Esophagus squamous epithelium (tissue), 5 donors: ENCODE data around the gene TNFSF4. TPM values are rescaled to one million over a fixed set of nuclear protein-coding genes. Genes with fewer than 3 reads are reported as not detected.
"Not testable (repeated sequence)": the region's sequence is repeated elsewhere in the genome, so short reads cannot be mapped to it uniquely, and the experiment has no call there.

Experiments
- DNase-seq: peaks from one replicate; lab custom pipeline; 2025; lab: John Stamatoyannopoulos, UW
- H3K27ac ChIP-seq, 4 donors: fragments of 200-600 bp; sonication (generic); one replicate each; pipeline ENCODE4 v1.5.1; 2016 to 2019; ENCODE audit warnings: mild to moderate bottlenecking in 1 of 4
- H3K27me3 ChIP-seq, 4 donors: fragments of 200-600 bp; sonication (generic); 1 replicate in 3 of 4; 2 replicates in 1 of 4; pipeline versions ENCODE4 v1.5.1 to v1.6.0; 2017 to 2021; ENCODE audit warnings: antibody characterized with exemption in 1 of 4
- H3K36me3 ChIP-seq, 3 donors: fragments of 200-600 bp; sonication (generic); one replicate each; pipeline ENCODE4 v1.5.1; 2016 to 2019
- H3K4me1 ChIP-seq, 3 donors: fragments of 200-600 bp; sonication (generic); one replicate each; pipeline ENCODE4 v1.5.1; 2017 to 2019
- H3K4me3 ChIP-seq, 4 donors: fragments of 200-600 bp; sonication (generic); 1 replicate in 3 of 4; 2 replicates in 1 of 4; pipeline ENCODE4 v1.5.1; 2016 to 2019; ENCODE audit warnings: mild to moderate bottlenecking in 2 of 4, moderate library complexity in 1 of 4
- H3K9me3 ChIP-seq, 3 donors: fragments of 200-600 bp; sonication (generic); one replicate each; pipeline ENCODE4 v1.5.1; 2016 to 2019
- POLR2A ChIP-seq, 4 donors: fragments of 450-650 bp; IDR thresholded peaks; one replicate each; pipeline ENCODE4 v1.6.1; 2017; ENCODE audit warnings: antibody characterized with exemption in 4 of 4, mild to moderate bottlenecking in 4 of 4, moderate library complexity in 3 of 4
- WGBS, 2 donors: methylation state at CpG; one replicate each; pipeline ENCODE4 v1.1.5; 2018; 5-methylcytosine and 5-hydroxymethylcytosine counted together
- intact Hi-C: fragments of 100-400 bp; cut with DNase I; formaldehyde crosslinking; loops from one replicate; pipeline ENCODE4 v1.15.0; 2022
- total RNA-seq, 4 donors: library from RNA; depleted of rRNA; stranded (reverse); fragments of >200 nt; gene quantifications; one replicate each; pipeline ENCODE4 v1.1.0, GENCODE V29; 2016
- TF ChIP-seq, protein P1 (sequence below), 6 experiments: fragments of 450-650 bp in 4 of 6; fragments of 200-600 bp in 2 of 6; sonication (generic) in 2 of 6; IDR thresholded peaks; one replicate each; pipeline ENCODE4 v1.5.1; 2016 to 2019; ENCODE audit warnings: antibody characterized with exemption in 6 of 6, mild to moderate bottlenecking in 4 of 6, moderate library complexity in 4 of 6
- donor health status: DM: yes; HTN: yes; CAD: no.

Gene TNFSF4
- total RNA-seq, 4 donors from 2014 or later = 0.09 to 0.57 TPM; not detected in 2

DNA sequence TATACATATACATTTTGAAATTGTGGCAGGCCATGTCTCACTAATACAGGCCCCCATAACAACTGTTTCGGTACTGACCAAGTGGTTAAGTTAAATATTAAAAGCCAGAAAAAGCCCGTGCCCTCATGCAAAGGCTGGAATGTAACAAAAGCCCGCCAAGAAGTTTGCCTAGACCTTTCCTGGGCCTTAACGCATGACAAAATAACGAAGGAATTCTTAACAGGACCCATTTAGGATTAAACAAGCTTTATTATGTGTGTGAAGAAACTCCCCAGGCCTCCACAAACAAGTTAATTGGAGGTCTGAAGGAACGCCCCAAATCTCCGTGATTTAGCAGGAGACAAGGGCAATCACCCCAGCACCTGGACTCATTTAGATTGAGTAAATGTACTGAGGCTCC, 42.4 kb downstream of the TNFSF4 start:
- H3K27me3 ChIP-seq = no peaks in the 10 kb centered on the region
- no peak overlapping the region for H3K4me3 ChIP-seq
- H3K27ac ChIP-seq = no peak overlapping the region
- TF ChIP-seq, protein P1, sequence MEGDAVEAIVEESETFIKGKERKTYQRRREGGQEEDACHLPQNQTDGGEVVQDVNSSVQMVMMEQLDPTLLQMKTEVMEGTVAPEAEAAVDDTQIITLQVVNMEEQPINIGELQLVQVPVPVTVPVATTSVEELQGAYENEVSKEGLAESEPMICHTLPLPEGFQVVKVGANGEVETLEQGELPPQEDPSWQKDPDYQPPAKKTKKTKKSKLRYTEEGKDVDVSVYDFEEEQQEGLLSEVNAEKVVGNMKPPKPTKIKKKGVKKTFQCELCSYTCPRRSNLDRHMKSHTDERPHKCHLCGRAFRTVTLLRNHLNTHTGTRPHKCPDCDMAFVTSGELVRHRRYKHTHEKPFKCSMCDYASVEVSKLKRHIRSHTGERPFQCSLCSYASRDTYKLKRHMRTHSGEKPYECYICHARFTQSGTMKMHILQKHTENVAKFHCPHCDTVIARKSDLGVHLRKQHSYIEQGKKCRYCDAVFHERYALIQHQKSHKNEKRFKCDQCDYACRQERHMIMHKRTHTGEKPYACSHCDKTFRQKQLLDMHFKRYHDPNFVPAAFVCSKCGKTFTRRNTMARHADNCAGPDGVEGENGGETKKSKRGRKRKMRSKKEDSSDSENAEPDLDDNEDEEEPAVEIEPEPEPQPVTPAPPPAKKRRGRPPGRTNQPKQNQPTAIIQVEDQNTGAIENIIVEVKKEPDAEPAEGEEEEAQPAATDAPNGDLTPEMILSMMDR (IDR thresholded peaks at IDR 0.05) = no peak
- no peak for TF ChIP-seq POLR2A (IDR thresholded peaks at IDR 0.05)
- intact Hi-C loops = no loop called here
- H3K36me3 ChIP-seq = no peaks in the 10 kb centered on the region
- no peak for DNase-seq
- no peaks in the 10 kb centered on the region for H3K9me3 ChIP-seq
- no peaks in the 10 kb centered on the region for H3K4me1 ChIP-seq
- WGBS, 2 donors = 81 to 83% methylated on average over 7 of the region's 7 CpGs

DNA sequence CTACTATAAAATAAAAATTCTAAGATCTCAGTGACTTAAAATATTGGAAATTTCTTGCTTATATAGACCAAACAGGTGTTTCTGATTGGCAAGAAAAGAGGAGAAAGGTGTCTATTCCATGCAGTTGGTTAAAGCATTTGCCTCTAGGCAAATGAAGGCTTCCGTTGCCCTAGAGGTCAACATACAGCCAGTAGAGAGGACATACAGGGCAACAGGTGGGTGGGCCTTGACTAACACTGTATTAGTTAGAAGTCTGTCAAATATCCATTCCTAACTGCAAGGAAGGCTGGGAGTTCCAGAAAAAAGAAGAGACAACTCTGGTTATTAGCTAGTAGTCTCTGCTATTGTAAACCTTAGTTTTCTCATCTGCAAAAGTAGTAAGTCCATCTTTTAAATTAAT, 43.0 kb downstream of the TNFSF4 start:
- 86 to 94% methylated on average over 1 of the region's 1 CpG for WGBS, 2 donors
- no peaks in the 10 kb centered on the region for H3K9me3 ChIP-seq
- no peak overlapping the region for H3K27ac ChIP-seq
- intact Hi-C loops = no loop called here
- TF ChIP-seq, protein P1 (IDR thresholded peaks at IDR 0.05) = no peak
- no peak for TF ChIP-seq POLR2A (IDR thresholded peaks at IDR 0.05)
- no peaks in the 10 kb centered on the region for H3K27me3 ChIP-seq
- H3K36me3 ChIP-seq = no peaks in the 10 kb centered on the region
- no peak overlapping the region for H3K4me3 ChIP-seq
- no peak for DNase-seq
- H3K4me1 ChIP-seq = no peaks in the 10 kb centered on the region

DNA sequence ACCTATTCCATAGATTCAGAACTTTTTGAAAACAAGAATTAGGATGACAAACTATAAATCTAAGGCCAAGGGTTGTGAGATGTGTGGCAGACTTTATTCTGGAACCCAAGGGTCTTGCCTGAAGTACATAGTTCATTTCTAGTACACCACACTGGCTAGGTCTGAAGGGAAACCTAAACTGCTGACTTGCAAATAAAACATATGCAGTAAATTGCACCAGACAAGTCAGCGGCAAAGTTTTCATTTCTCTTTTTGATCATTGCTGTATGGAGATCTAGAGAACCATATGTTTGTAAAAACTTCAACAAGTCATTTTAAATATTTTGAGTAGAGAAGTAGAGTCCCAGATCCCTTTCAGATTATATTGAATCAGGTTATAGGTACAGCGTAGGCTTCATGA, 43.9 kb downstream of the TNFSF4 start:
- Histone ChIP-seq H3K4me1 (no peaks in the 10 kb centered on the region), H3K27ac (no peak overlapping the region), H3K4me3 (no peak overlapping the region), H3K27me3 (no peaks in the 10 kb centered on the region), H3K9me3 (no peaks in the 10 kb centered on the region), H3K36me3 (no peaks in the 10 kb centered on the region)
- intact Hi-C loops = no loop called here
- WGBS, 2 donors = 97 to 100% methylated on average over 2 of the region's 2 CpGs
- no peak for DNase-seq
- TF ChIP-seq, protein P1 (IDR thresholded peaks at IDR 0.05) = no peak
- no peak for TF ChIP-seq POLR2A (IDR thresholded peaks at IDR 0.05)

DNA sequence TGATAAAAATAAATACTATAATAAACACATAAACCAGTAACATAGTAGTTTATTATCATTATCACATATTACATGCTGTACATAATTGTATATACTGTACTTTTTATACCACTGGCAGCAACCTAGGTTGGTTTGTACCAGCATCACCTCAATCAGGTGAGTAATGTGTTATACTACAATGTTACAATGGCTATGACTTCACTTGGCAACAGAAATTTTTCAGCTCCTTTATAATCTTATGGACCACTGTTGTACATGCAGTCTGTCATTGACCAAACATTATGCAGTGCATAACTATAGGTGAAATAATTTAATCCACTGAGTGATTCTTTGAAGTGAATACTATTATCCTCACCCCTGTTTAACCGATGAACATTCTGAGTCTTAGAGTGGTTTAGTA, 44.5 kb downstream of the TNFSF4 start:
- WGBS, 2 donors = 86 to 94% methylated on average over 1 of the region's 1 CpG
- H3K9me3 ChIP-seq = no peaks in the 10 kb centered on the region
- no peaks in the 10 kb centered on the region for H3K4me1 ChIP-seq
- no peak for TF ChIP-seq POLR2A (IDR thresholded peaks at IDR 0.05)
- TF ChIP-seq, protein P1 (IDR thresholded peaks at IDR 0.05) = no peak
- no peak for DNase-seq
- H3K27ac ChIP-seq = no peak overlapping the region
- intact Hi-C loops = no loop called here
- no peaks in the 10 kb centered on the region for H3K27me3 ChIP-seq
- no peaks in the 10 kb centered on the region for H3K36me3 ChIP-seq
- H3K4me3 ChIP-seq = no peak overlapping the region

DNA sequence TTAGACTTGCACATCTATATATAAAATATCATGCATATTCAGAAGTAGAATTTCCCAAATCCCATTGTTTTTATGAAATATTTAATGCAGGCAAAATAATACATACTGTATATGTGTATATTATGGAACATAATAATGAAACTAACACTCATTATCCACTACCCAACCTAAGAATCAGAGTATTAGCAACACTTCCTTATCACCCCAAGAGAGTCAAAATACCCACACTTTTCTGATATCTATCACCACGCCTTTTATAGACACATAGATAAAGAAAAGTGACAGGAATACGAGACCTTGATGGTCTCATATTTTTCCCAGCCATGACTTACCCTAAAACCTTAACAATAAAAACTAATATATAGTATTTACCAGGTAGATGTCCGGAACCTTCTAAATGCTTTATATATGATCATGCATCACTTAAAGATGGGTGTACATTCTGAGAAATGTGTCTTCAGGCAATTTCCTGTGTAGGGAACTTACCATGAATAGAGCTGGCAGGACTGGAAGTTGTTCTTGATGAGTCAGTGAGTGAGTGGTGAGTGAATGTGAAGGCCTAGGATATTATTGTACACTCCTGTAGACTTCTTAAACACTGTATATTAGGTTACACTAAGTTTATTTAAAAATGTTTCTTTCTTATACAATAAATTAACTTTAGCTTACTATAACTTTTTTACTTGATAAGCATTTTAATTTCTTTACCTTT, 45.5 kb downstream of the TNFSF4 start:
- intact Hi-C loops = no loop called here
- H3K27ac ChIP-seq = no peak overlapping the region
- no peaks in the 10 kb centered on the region for H3K27me3 ChIP-seq
- TF ChIP-seq, protein P1 (IDR thresholded peaks at IDR 0.05) = no peak
- no peak for TF ChIP-seq POLR2A (IDR thresholded peaks at IDR 0.05)
- no peaks in the 10 kb centered on the region for H3K9me3 ChIP-seq
- no peak for DNase-seq
- WGBS, 2 donors = 52 to 53% methylated on average over 3 of the region's 3 CpGs
- no peaks in the 10 kb centered on the region for H3K36me3 ChIP-seq
- H3K4me1 ChIP-seq = no peaks in the 10 kb centered on the region
- H3K4me3 ChIP-seq = no peak overlapping the region

DNA sequence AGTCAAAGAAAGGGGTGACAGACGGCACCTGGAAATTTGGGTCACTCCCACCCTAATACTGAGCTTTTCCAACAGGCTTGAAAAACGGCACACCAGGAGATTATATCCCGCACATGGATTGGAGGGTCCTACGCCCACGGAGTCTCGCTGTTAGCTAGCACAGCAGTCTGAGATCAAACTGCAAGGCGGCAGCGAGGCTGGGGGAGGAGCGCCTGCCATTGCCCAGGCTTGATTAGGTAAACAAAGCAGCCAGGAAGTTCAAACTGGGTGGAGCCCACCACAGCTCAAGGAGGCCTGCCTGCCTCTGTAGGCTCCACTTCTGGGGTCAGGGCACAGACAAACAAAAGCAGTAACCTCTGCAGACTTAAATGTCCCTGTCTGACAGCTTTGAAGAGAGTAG, 53.2 kb downstream of the TNFSF4 start:
- H3K9me3 ChIP-seq, H3K4me1 ChIP-seq, DNase-seq, intact Hi-C loops, H3K36me3 ChIP-seq, H3K4me3 ChIP-seq, H3K27ac ChIP-seq, H3K27me3 ChIP-seq: not testable (repeated sequence)
- 80 to 84% methylated on average over 2 to 9 of the region's 9 CpGs for WGBS, 2 donors
